MV-4-11 (cell line): Measurements from ENCODE around the gene CD6.
A peak's percentile ranks its signal among the peaks of the same experiment; 100 is the strongest.

Source experiments
- DNase-seq: peaks from one replicate; lab custom pipeline; 2025; lab: John Stamatoyannopoulos, UW

Gene CD6

DNA sequence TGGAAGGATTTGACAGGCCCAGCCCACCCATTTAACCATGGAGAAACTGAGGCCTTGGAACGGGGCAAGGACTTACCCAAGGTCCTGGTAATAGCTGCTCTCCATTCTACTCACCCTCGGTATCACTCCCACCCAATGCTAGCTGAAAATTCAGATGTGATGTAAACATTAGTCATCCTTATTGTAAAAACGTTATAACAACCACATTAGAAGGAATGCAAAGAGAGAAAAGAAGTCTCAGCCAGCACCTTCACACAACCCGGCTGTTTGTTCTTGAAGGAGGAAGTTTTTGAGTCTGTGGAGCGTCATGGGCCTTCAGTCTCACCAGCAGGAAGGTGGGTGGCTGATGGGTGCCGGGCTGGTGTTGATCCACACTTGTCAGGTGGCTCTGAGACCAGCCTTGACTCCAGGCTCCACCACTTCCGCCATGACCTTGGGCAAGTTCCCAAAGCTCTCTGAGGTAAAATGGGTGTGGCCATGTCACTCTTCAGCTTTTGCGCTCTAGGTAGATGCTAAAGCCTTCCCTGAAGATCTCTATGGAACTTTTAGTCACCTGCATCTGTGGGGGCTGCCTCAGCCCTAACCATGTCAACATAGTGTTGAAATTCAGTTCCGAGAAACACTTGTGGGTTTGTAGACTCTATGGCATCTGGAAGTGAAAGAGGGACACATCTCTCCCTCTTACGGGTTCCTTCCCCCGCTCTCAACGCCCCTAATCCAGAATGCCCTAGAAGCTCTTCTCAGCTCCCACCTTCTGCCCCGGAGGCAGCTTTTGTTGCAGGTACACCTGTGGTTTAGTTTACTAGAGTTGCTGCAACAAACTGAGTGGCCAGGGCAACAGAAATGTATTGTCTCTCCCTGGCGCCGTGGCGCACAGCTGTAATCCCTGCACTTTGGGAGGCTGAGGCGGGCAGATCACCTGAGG is 14.8 kb downstream of the CD6 start:
- DNase-seq = peak; percentile 83

GRCh38 chr11:60987577-60988277 is 16.2 kb downstream of the CD6 start:
- no peak for DNase-seq

- no peak for DNase-seq
These were observed 17.2 kb downstream of the CD6 start for GRCh38 chr11:60988658-60989057.

DNA sequence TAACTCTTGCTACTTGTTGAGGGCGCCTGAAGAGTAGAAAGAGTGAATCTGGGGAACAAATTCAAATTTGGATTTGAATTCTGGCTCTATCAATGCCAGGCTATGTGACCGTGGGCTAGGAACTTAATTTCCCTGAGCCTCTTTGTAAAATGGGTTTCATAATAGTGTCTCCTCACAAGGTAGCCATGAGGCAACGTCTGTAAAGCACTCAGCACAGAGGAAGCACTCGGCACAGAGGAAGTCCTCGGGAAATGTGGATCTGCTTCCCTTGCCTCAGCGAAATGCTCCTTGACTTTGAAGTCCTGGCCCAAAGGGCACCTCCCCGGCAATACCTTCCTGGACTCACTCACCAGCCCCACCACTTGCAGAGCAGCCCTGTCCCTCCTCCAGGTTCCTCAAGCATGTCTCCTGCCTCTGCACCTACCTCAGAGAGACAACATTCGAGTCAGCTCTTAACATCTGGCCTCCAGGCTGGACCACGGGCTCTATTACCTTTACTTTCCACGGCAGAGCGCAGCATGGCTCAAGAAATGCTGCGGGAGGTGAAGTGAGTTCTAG is 17.7 kb downstream of the CD6 start:
- peak; percentile 40 for DNase-seq

GRCh38 chr11:60991457-60991856 is 20.0 kb downstream of the CD6 start:
- no peak for DNase-seq

- DNase-seq = no peak
These were observed 21.4 kb downstream of the CD6 start for GRCh38 chr11:60992842-60993409.

GRCh38 chr11:60993615-60994014 is 22.1 kb downstream of the CD6 start:
- DNase-seq = no peak

GRCh38 chr11:60994541-60995080 is 23.1 kb downstream of the CD6 start:
- DNase-seq = no peak

- no peak for DNase-seq
These were observed 24.3 kb downstream of the CD6 start for GRCh38 chr11:60995798-60996197.

GRCh38 chr11:60996381-60997138 is 25.1 kb downstream of the CD6 start:
- DNase-seq = no peak

DNA sequence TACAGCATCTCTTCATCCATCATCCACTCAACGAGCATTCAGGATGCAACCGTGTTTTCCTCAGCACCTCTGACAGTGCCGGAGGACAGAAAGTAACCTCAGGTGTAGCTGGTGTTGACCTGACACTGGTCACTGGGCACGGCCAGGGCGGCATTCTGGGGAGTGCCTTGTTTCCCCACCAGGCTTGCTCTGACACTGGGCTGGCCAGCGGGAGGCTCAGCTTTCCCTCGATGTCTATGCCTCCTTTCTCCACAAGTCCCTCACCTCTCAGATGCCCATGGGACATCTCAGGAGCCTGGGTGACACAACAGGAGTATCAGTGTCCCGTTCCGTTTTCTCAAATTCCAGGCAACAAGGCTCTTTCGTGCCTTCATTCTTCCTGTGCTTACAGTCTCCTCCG is 28.9 kb downstream of the CD6 start:
- DNase-seq = no peak

DNA sequence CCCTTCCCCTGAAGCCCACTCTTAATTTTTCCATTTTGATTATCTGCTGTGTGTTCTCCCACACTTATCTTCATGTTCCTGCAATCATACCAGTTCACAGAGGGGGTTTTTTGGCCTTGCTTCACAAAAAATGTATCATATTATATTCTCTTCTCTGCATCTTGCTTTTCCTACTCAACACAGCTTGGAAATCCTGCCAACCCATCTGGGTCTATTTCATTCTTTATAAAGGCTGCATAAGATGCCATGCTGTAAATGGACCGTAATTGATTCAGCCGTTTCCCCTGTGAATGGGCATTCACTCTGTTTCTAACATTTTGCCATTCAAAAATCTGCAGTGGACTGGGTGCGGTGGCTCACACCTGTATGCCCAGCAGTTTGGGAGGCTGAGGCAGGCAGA is 30.5 kb downstream of the CD6 start:
- no peak for DNase-seq

- no peak for DNase-seq
These were observed 31.1 kb downstream of the CD6 start for GRCh38 chr11:61002598-61002997.

- no peak for DNase-seq
These were observed 32.7 kb downstream of the CD6 start for GRCh38 chr11:61004180-61004611.

- peak; percentile 31 for DNase-seq
These were observed 33.3 kb downstream of the CD6 start for GRCh38 chr11:61004761-61005181.

DNA sequence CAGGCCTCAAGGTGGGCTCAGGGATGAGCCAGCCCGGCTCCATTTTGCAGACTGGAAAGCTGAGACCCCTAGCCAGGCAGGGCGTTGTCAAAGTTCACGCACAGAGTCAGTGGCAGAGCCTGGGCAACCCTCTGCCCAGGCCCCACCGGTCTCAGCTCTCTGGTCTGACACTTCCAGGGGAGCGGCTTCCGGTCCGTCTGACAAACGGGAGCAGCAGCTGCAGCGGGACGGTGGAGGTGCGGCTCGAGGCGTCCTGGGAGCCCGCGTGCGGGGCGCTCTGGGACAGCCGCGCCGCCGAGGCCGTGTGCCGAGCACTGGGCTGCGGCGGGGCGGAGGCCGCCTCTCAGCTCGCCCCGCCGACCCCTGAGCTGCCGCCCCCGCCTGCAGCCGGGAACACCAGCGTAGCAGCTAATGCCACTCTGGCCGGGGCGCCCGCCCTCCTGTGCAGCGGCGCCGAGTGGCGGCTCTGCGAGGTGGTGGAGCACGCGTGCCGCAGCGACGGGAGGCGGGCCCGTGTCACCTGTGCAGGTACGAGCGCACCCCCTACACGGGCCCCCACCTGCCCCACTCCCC is 36.0 kb downstream of the CD6 start:
- DNase-seq = no peak

DNA sequence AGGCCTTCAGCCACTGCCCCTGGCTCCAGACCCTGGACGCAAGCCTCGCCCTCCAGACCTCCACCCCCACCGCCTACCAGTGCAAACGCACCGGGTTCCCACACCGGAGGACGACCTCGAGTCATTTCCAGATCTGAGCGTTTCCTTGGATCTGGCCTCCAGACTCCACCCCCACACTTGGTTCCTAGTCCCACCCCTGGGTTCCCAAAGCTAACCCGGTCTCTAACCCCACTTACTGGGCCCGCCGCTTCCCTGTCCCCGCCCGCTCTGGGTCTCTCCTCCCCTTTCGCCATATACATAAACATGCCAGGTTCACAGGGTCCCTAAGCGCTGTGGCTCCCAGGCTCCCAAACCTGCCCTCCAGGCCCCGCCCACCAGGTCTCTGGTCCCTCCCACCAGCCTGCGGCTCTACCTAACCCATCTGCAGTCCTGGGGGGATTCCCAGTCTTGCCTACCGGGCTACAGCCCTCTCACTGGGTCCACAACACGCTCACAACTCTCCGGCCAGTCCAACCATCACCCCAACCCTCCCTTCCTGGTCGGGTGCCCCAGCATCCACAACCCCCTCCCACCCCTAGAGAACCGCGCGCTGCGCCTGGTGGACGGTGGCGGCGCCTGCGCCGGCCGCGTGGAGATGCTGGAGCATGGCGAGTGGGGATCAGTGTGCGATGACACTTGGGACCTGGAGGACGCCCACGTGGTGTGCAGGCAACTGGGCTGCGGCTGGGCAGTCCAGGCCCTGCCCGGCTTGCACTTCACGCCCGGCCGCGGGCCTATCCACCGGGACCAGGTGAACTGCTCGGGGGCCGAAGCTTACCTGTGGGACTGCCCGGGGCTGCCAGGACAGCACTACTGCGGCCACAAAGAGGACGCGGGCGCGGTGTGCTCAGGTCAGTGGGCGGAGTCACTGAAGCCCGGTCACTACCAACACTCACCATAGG is 36.7 kb downstream of the CD6 start:
- DNase-seq = no peak

DNA sequence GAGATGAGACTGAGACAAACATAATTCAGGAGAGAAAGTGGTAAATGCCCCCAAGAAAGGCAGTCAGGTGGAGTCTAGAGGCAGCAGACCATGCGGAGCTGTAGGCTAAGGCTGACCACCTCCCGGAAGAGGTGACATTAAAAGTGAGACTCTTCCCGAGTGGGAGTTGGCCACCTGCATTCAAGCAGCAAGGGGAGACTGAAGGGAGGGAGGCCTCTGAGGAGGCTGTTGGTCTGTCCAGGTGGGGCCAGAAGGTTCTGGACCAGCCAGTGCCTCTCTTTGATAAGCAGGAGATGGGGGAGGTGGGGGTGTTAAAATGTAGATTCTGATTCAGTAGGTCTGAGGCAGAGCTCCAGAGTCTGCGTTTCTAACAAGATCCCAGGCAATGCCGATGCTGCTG is 37.5 kb downstream of the CD6 start:
- DNase-seq = no peak

DNA sequence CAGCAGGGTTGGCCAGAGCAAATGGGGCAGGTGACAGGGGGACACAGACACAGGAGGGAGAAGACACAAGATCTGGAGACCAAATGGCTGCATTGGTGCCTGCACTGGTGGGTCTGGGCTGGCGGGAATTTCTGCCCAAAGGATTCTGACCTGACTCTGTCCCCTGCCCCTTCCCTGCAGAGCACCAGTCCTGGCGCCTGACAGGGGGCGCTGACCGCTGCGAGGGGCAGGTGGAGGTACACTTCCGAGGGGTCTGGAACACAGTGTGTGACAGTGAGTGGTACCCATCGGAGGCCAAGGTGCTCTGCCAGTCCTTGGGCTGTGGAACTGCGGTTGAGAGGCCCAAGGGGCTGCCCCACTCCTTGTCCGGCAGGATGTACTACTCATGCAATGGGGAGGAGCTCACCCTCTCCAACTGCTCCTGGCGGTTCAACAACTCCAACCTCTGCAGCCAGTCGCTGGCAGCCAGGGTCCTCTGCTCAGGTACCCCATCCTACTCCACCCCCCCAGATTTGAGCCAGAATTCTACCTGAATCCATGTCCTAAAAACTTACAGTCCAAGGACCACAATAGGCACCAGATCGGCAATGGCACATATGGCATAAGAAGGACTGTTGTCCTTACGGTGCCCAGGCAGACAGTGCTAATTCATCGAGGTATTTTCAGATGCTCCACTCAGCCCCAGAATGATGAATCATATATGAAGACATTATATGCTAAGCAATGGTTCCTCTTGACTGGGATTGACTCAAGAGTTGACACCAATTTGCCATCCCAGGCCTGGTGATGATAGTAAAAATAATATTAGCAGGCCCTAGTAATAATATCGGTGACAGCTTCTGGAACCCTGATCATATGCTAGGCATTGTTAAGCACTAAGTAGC is 38.2 kb downstream of the CD6 start:
- no peak for DNase-seq
